ENCODE results near the gene IL25. TPM values are rescaled to one million over a fixed set of nuclear protein-coding genes. Genes with fewer than 3 reads are reported as not detected.
"Not testable (repeated sequence)": the region's sequence is repeated elsewhere in the genome, so short reads cannot be mapped to it uniquely, and the experiment has no call there.

Gene IL25
- total RNA-seq, 2 experiments from 2014 or later = not detected

DNA sequence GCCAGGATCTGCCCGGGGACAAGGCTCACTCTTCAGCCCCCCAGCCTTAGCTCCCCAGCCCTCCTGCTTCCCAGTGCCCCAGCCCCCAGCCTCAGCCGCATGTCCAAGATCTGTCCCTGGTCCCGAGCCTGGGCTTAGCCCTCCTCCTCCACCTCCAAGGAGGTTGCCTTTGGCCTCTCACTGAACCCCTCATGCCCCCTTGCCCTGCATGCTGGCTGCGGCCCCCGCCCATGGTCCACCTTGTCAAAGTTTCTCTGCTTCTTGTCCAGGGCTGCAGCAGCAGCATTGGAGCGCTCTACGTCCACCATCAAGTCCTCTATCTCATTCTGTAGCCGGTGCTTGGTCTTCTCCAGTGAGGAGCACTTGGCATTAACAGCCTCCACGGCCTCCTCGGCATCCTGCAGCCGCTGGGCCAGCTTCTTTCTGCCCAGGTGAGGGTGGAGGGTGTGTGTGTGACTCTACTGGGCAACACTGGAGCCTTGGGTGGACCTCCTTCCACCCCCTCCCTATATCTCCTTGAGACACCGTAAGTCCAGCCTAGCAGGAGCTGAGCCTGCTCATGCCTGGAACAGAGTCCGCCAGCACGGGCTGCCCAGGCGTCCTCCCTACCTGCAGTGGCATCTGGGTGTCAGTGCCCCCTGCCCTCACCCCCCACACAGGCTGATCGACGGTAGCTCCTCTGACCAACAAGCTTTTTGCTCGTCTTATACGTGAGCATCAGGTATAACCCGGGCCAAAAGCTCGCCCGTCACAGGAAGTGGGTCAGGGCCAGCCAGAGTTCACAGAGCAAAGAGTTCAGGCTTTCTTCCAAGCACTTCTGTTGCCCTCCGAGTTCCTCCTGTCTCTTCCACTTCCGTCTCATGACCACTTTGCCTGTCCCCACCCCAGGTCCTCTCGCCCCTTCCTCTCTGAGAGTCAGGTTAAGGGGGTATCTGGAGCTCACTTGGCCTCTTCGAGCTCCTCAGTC, 15.6 kb downstream of the IL25 start:
- no peaks in the 10 kb centered on the region for H3K4me1 Mint-ChIP-seq (ENCODE audit: low read depth)
- intact Hi-C loops (cut with micrococcal nuclease) = no loop called here
- no peaks in the 10 kb centered on the region for H3K36me3 Mint-ChIP-seq (ENCODE audit: low read depth)
- no peak overlapping the region for H3K4me3 Mint-ChIP-seq
- CTCF ChIA-PET = no interaction called here
- H3K27me3 Mint-ChIP-seq (ENCODE audit: low read depth) = no peaks in the 10 kb centered on the region
- H3K9me3 Mint-ChIP-seq = no peaks in the 10 kb centered on the region
- no peak overlapping the region for H3K27ac Mint-ChIP-seq
- no peak for DNase-seq

DNA sequence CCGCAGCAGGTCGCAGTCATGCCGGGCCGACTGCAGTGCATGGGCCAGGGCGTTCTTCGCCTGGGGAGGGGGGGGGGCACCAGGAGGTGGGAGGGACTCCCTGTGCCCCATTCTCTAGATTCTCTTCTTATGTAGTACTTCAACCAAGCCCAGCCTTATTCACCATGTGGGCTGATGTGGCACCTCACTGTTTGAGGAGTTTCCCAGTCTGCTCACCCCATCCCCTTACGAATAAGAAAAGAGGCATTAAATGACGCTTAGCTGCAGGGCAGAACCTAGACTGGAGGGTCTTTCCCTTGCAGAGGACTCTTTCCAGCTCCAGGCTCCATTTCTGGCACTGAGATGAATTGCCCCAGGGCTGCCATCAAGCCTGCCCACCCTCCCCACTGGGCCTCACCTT, 16.4 kb downstream of the IL25 start:
- Mint-ChIP-seq H3K4me1 (ENCODE audit: low read depth) (no peaks in the 10 kb centered on the region), H3K27me3 (ENCODE audit: low read depth) (no peaks in the 10 kb centered on the region), H3K27ac (no peak overlapping the region), H3K36me3 (ENCODE audit: low read depth) (no peaks in the 10 kb centered on the region), H3K4me3 (no peak overlapping the region), H3K9me3 (no peaks in the 10 kb centered on the region)
- CTCF ChIA-PET = no interaction called here
- no peak for DNase-seq
- intact Hi-C loops (cut with micrococcal nuclease) = no loop called here

DNA sequence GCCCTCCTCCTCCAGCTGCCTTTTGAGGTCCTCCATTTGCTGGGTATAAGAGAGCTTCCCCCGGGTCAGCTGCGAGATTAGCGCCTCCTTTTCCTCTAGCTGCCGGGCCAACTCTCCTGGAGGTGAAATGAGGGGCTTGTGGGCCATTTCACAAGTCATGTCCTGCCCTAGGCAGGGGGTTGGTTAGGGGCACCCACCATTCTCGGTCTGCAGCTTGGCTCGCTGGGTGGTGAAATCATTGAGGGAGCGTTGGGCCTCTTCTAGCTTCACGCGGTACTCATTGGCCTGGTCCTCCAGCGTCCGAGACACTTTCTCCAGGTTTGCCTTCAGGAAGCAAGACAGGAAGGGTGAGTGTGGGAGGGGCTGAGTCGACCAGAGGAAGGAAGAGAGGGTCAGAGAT, 16.8 kb downstream of the IL25 start:
- Mint-ChIP-seq H3K27ac (no peak overlapping the region), H3K27me3 (ENCODE audit: low read depth) (no peaks in the 10 kb centered on the region), H3K4me1 (ENCODE audit: low read depth) (no peaks in the 10 kb centered on the region), H3K4me3 (no peak overlapping the region), H3K36me3 (ENCODE audit: low read depth) (no peaks in the 10 kb centered on the region), H3K9me3 (no peaks in the 10 kb centered on the region)
- CTCF ChIA-PET = no interaction called here
- intact Hi-C loops (cut with micrococcal nuclease) = no loop called here
- DNase-seq = no peak

DNA sequence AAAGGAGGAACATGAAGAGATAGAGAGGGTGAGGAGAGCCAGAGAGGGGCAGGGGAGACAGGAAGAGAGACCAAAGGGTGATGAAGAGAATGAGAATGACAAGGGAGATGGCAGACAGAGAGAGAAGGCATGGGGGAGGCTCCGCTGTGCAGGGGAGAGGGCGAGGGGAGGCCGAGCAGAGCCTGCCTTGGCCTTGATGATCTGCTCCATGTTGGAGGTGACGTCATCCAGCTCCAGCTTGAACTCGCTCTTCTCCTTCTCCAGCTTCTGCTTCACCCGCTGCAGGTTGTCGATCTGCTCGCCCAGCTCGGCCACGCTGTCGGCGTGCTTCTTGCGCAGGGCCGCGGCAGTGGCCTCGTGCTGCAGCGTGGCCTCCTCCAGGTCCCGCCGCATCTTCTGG, 17.3 kb downstream of the IL25 start:
- H3K9me3 Mint-ChIP-seq; DNase-seq; H3K27me3 Mint-ChIP-seq (ENCODE audit: low read depth); H3K4me3 Mint-ChIP-seq; H3K4me1 Mint-ChIP-seq (ENCODE audit: low read depth); H3K36me3 Mint-ChIP-seq (ENCODE audit: low read depth); intact Hi-C loops (cut with micrococcal nuclease); H3K27ac Mint-ChIP-seq: not testable (repeated sequence)
- CTCF ChIA-PET = interaction anchor here (1.2 kb wide), 1 partner anchor 9 kb away, joined by 3 read pairs; no protein-coding TSS in a partner anchor

DNA sequence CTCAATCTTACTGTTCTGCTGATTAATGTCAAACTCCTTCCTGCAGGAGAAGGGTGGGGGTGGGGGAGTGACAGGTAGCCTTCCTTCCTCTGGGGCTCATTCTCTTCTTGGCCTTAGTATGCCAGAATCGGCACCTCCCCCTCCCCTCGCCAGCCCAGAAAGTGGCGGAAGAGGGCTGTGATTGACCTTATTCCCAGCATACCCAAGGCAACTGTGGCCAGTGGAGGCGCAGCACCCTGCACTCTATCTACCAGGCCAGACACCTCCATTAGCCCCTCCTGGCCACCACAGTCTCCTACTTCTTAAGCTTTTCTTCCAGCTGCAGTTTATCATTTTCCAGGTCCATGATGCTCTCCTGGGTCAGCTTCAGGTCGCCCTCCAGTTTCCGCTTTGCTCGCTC, 20.0 kb downstream of the IL25 start:
- no peaks in the 10 kb centered on the region for H3K4me1 Mint-ChIP-seq (ENCODE audit: low read depth)
- no peaks in the 10 kb centered on the region for H3K9me3 Mint-ChIP-seq
- CTCF ChIA-PET = interaction anchor here (1.2 kb wide), 2 partner anchors 10 to 146 kb away, joined by 3 to 4 read pairs; no protein-coding TSS in a partner anchor
- DNase-seq = no peak
- no peak overlapping the region for H3K4me3 Mint-ChIP-seq
- intact Hi-C loops (cut with micrococcal nuclease) = no loop called here
- H3K27ac Mint-ChIP-seq = no peak overlapping the region
- H3K36me3 Mint-ChIP-seq (ENCODE audit: low read depth) = no peaks in the 10 kb centered on the region
- no peaks in the 10 kb centered on the region for H3K27me3 Mint-ChIP-seq (ENCODE audit: low read depth)

DNA sequence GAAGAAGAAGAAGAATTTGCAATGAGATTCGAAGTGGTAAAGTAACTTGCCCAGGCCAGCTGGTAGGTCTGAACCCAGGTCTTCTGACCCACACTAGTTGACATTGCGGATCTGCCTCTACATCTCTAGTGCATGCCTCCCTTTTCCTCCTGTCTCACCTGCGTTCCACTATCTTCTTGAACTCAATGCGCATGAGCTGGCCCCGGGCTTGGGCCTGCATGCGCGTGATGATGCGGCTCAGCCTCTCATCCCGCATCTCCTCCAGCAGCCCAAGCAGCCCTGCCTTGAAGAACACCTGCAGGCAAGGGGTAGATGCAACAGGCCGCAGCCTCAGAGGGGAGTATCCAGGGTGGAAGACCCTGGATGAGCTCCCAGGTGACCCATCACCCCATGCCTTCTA, 23.5 kb downstream of the IL25 start:
- no peaks in the 10 kb centered on the region for H3K36me3 Mint-ChIP-seq (ENCODE audit: low read depth)
- peaks cover 2% of the 10 kb centered on the region for H3K27me3 Mint-ChIP-seq (ENCODE audit: low read depth)
- CTCF ChIA-PET = no interaction called here
- H3K4me3 Mint-ChIP-seq = no peak overlapping the region
- intact Hi-C loops (cut with micrococcal nuclease) = no loop called here
- H3K4me1 Mint-ChIP-seq (ENCODE audit: low read depth) = no peaks in the 10 kb centered on the region
- H3K9me3 Mint-ChIP-seq = no peaks in the 10 kb centered on the region
- H3K27ac Mint-ChIP-seq = no peak overlapping the region
- no peak for DNase-seq

DNA sequence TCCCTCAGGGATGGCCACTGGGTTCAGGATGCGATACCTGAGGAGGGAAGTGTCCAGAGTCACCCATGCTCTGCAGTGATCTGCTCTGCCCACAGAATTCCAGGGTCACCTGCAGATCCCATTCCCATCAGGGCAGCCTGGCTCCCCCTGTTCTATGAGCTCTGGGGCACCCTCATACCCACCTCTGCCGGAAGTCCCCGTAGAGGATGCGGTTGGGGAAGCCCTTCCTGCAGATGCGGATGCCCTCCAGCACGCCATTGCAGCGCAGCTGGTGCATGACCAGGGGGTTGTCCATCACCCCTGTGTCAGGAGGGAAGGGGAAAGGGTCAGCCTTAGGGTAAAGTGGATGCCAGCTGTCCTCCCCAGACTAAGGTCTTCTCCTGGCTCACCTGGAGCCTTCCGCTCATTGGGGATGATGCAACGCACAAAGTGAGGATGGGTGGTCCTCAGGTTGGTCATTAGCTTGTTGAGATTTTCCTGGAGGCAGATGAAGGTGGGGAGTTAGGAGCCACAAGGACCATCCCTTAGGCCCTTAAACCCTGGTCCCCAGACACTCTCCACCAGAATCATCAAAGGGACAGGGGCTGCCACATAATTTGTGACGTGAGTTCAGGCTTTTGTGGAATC, 24.3 kb downstream of the IL25 start:
- Mint-ChIP-seq H3K4me3 (no peak overlapping the region), H3K36me3 (ENCODE audit: low read depth) (no peaks in the 10 kb centered on the region), H3K27ac (no peak overlapping the region), H3K9me3 (no peaks in the 10 kb centered on the region), H3K4me1 (ENCODE audit: low read depth) (no peaks in the 10 kb centered on the region), H3K27me3 (ENCODE audit: low read depth) (peaks cover 2% of the 10 kb centered on the region)
- CTCF ChIA-PET = interaction anchor here (0.7 to 1.2 kb wide), 2 partner anchors 16 to 412 kb away, joined by 3 to 4 read pairs; no protein-coding TSS in a partner anchor
- DNase-seq = no peak
- intact Hi-C loops (cut with micrococcal nuclease) = no loop called here

DNA sequence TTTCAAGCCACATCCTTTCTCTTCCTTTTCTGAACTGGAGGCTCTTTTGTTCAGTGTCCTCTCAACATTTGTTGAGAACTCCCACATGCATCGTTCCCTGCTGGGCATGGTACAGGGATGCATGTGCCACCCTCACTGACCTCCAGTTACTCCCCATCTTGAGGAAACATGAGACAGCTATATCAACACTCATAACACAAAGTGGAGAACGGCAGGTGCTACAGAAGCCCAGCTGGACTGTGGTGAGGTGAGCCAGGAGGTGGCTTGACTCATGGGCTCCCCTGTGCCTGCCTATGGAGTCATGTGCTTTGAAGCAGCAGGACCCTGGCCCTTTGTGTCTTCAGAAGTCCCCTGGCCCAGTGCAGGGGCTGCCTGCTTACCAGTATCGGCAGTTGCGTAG, 25.7 kb downstream of the IL25 start:
- H3K4me3 Mint-ChIP-seq = no peak overlapping the region
- H3K36me3 Mint-ChIP-seq (ENCODE audit: low read depth) = no peaks in the 10 kb centered on the region
- CTCF ChIA-PET = no interaction called here
- intact Hi-C loops (cut with micrococcal nuclease) = no loop called here
- H3K4me1 Mint-ChIP-seq (ENCODE audit: low read depth) = no peaks in the 10 kb centered on the region
- peaks cover 2% of the 10 kb centered on the region for H3K27me3 Mint-ChIP-seq (ENCODE audit: low read depth)
- no peak overlapping the region for H3K27ac Mint-ChIP-seq
- DNase-seq = no peak
- H3K9me3 Mint-ChIP-seq = no peaks in the 10 kb centered on the region

DNA sequence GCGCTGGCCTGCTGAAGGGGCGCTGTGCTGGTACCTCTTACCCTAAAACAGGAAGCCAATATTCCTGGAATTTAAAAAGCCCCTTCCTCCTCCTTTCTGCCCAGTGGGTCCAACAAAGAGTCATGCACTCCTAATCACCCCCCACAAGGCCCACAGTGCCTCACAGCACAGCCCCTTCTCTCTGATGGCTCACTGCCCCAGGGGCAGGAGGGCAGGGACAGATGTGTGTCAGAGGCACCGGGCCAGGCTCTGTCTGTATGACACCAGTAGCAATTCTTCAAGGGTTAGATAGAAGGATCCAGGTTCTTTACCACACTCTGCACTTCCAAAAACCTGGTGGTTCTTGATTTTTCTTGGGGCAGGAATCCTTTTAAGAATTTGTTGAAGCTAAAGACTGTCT, 26.5 kb downstream of the IL25 start:
- intact Hi-C loops (cut with micrococcal nuclease) = no loop called here
- Mint-ChIP-seq H3K27ac (no peak overlapping the region), H3K9me3 (no peaks in the 10 kb centered on the region), H3K27me3 (ENCODE audit: low read depth) (peaks cover 2% of the 10 kb centered on the region), H3K4me1 (ENCODE audit: low read depth) (no peaks in the 10 kb centered on the region), H3K36me3 (ENCODE audit: low read depth) (no peaks in the 10 kb centered on the region), H3K4me3 (no peak overlapping the region)
- CTCF ChIA-PET = no interaction called here
- DNase-seq = no peak

DNA sequence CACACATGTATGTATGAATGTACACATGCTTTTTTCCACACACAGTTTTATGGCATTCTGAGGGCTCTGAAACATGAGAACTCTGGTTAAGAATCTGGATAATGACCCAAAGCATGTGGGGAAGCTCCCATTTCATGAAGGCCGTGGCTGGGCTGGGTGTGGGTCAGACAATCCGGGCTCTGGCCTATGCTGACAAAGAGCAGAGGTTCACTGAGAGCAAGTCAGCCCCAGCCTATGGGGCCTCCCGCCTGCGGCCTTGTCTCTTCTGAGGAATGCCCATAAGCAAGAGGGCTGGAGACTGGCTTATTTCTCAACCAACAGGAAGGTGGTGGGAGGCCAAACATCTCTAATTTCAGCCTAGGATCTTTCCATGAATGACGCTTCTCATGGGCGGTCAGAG, 27.0 kb downstream of the IL25 start:
- intact Hi-C loops (cut with micrococcal nuclease) = no loop called here
- no peaks in the 10 kb centered on the region for H3K36me3 Mint-ChIP-seq (ENCODE audit: low read depth)
- peaks cover 2% of the 10 kb centered on the region for H3K27me3 Mint-ChIP-seq (ENCODE audit: low read depth)
- H3K4me3 Mint-ChIP-seq = no peak overlapping the region
- no peak overlapping the region for H3K27ac Mint-ChIP-seq
- H3K9me3 Mint-ChIP-seq = no peaks in the 10 kb centered on the region
- no peaks in the 10 kb centered on the region for H3K4me1 Mint-ChIP-seq (ENCODE audit: low read depth)
- CTCF ChIA-PET = no interaction called here
- no peak for DNase-seq

DNA sequence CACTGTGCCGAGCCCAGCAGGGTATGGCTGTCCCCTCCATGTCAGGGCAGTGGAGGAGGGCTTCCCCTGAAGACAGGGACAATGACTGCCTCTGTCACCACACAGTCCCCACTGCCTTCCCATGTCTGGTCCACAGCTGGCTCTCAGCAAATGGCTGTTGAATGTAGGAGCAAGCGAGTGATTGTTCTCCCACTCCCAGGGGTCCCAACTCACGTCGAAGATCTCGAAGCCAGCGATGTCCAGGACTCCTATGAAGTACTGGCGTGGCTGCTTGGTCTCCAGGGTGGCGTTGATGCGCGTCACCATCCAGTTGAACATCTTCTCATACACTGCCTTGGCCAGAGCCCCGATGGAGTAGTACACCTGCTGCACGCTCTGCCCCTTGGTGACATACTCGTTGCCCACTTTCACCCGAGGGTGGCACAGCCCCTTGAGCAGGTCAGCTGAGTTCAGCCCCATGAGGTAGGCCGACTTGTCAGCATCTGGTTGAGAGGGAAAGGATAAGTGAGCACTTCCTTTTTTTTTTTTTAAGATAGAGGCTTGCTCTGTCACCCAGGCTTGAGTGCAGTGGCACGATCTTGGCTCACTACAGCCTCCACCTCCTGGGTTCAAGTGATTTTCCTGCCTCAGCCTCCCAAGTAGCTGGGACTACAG, 28.0 kb downstream of the IL25 start:
- H3K4me1 Mint-ChIP-seq (ENCODE audit: low read depth); H3K27ac Mint-ChIP-seq; H3K27me3 Mint-ChIP-seq (ENCODE audit: low read depth); H3K36me3 Mint-ChIP-seq (ENCODE audit: low read depth); DNase-seq; intact Hi-C loops (cut with micrococcal nuclease); H3K9me3 Mint-ChIP-seq; H3K4me3 Mint-ChIP-seq: not testable (repeated sequence)
- CTCF ChIA-PET = interaction anchor here (0.6 kb wide), 1 partner anchor 236 kb away, joined by 3 read pairs; the partner anchor contains the start of gene DHRS2

DNA sequence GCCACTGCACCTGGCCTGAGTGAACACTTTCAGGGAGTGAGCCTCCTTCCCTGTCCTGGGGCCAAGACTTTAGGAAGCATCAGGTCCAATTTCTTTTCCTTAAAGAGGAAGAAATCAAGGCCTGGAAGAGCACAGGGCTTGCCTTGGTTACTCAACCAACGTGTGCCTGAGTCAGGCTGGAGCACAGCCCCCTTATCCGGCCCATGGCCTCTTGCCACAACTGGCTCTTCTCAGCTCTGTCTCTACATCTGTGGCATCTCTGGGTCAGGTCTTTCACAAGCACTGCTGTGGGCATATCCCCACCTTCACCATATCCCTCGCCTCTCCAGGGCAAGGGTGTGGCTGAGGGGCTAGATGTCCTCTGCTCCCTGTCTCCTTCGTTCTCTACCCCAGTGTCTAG, 28.7 kb downstream of the IL25 start:
- H3K4me1 Mint-ChIP-seq (ENCODE audit: low read depth) = no peaks in the 10 kb centered on the region
- intact Hi-C loops (cut with micrococcal nuclease) = no loop called here
- no peak overlapping the region for H3K4me3 Mint-ChIP-seq
- no peaks in the 10 kb centered on the region for H3K9me3 Mint-ChIP-seq
- no peak for DNase-seq
- no peaks in the 10 kb centered on the region for H3K36me3 Mint-ChIP-seq (ENCODE audit: low read depth)
- no peak overlapping the region for H3K27ac Mint-ChIP-seq
- CTCF ChIA-PET = no interaction called here
- peaks cover 2% of the 10 kb centered on the region for H3K27me3 Mint-ChIP-seq (ENCODE audit: low read depth)

All from activated naive CD4-positive, alpha-beta T cell treated with anti-CD3 and anti-CD28 coated beads for 36 hours (primary cell).